GM20000 (cell line): Measurements from ENCODE around the gene MAP3K5.

ENCODE experiments used
- DNase-seq: peaks from one replicate; pipeline ENCODE4 v3.0.0; 2012; ENCODE audit warnings: low spot score
- TF ChIP-seq, protein P1 (sequence below): IDR thresholded peaks from 2 replicates; pipeline ENCODE4 v1.5.1; 2012; ENCODE audit warnings: mild to moderate bottlenecking, control low read depth; ENCODE audit errors: extremely low read depth, missing control alignments

The MAP3K5 gene

DNA sequence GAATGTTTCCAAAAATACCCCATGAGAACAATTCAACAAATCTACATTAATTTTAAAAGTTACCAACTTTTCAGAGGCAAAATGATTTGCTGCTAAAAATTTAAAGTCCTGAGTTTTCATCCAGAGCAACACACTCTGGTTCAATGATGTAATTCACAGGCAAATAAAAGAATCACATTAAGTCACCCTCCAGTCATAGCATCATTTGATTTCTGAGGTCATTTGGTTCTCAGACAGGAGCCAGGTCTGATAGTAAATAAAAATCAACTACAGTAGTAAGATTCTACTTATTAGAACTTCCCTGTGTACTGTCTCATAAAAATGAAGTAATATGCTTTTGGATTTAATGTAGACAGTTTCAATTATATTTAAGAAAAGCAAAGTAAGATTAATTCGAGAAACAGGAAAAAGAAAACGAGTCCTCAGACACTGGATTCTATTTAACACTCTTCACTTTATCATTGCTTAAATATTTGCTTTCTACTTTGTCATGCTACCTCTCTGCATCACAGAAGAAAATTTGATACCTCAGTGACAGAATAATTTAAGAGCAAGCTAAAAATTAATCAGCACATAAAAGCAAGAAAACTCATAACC, 267.8 kb downstream of the MAP3K5 start:
- TF ChIP-seq, protein P1, sequence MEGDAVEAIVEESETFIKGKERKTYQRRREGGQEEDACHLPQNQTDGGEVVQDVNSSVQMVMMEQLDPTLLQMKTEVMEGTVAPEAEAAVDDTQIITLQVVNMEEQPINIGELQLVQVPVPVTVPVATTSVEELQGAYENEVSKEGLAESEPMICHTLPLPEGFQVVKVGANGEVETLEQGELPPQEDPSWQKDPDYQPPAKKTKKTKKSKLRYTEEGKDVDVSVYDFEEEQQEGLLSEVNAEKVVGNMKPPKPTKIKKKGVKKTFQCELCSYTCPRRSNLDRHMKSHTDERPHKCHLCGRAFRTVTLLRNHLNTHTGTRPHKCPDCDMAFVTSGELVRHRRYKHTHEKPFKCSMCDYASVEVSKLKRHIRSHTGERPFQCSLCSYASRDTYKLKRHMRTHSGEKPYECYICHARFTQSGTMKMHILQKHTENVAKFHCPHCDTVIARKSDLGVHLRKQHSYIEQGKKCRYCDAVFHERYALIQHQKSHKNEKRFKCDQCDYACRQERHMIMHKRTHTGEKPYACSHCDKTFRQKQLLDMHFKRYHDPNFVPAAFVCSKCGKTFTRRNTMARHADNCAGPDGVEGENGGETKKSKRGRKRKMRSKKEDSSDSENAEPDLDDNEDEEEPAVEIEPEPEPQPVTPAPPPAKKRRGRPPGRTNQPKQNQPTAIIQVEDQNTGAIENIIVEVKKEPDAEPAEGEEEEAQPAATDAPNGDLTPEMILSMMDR, result no peak
- DNase-seq, result no peak

DNA sequence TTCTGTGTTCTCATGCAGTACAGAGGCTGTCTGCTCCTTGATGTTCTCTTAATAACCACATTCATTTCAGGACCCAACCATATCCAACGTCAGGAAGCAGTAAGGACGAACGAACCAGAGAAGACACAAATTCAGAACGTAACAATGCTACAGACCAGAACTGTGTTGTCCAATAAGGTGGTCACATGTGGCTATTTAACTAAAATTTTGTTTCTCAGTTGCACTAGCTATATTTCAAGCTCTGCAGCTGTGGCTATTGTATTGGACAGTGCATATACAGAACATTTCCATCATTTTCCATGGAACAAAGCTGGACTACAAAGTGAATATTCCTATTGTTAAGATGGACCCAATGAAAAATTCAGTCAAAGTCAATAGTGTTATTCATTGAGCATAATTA, 269.1 kb downstream of the MAP3K5 start:
- TF ChIP-seq, protein P1, result no peak
- no peak for DNase-seq

DNA sequence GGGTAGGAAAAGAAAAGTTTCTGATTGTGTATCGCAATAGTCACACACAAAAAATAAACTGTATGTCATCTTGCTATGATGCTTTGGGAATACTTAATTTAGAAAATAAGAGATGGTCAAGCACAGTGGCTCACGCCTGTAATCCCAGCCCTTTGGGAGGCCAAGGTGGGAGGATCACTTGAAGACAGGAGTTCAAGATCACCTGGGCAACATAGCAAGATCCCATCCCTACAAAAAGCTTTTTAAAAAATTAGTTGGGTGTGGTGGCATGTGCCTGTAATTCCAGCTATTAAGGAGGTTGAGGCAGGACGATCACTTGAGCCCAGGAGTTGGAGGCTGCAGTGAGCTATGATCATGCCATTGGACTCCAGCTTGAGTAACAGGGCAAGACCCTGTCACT, 269.6 kb downstream of the MAP3K5 start:
- TF ChIP-seq, protein P1, result no peak
- DNase-seq, result no peak

DNA sequence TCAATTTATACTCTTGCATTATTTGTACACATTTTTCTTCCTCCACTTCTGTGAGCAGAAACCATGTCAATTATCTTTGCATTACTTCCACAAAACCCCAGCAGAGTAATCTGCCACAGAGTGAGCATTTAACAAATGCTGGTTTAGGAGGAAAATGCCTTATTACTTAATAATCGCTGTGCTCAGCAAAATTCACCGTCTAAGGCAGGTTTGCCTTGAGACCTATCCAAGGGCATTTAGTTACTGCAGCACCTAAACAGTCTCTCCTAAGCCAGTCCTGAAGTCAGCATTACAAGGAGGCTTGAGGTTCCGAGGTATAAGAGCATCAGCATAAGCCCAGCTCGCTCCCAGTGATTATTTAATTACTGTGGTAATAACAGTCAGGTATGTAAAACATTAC, 270.4 kb downstream of the MAP3K5 start:
- TF ChIP-seq, protein P1, result no peak
- no peak for DNase-seq

DNA sequence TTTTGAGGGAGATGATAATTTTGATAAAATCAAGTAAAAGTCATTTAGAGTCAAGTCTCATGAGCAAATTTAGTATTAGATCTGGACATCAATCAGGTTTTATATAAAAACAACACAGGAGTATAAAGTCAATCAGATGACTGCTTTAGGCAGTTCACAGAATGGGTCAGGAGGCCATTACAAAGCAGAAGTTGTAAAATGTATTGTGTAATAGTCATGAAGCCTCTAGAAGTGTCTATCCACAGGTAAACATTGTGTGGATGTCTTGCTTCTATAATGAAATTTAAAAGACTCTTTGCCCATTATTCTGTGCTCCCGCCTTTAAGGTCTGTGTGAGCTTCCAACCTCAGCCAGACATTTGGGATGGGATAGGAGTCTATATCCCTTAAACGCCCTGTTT, 270.9 kb downstream of the MAP3K5 start:
- TF ChIP-seq, protein P1, result no peak

DNA sequence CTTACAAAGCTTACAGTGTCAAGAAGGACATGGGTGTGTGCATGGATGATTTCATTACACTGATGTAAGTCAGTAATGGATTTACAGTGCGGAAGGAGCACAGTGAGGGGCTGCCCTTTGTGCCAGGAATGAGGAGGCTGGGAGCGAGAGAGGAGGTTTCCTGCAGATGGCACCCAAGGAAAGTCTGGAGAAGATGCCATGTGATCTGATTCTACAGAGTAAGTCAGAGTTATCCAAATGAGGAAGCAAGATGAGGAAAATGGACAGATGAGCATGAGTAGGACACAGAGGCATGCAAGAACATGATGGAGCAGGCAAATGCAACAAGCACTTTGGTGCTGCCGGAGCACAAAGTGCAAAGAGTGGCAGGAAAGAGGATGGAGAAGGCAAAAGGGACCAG, 271.8 kb downstream of the MAP3K5 start:
- TF ChIP-seq, protein P1, result no peak
- DNase-seq, result no peak

More for the DNA sequence above, 270.9 kb downstream of the MAP3K5 start:
- DNase-seq, result no peak

DNA sequence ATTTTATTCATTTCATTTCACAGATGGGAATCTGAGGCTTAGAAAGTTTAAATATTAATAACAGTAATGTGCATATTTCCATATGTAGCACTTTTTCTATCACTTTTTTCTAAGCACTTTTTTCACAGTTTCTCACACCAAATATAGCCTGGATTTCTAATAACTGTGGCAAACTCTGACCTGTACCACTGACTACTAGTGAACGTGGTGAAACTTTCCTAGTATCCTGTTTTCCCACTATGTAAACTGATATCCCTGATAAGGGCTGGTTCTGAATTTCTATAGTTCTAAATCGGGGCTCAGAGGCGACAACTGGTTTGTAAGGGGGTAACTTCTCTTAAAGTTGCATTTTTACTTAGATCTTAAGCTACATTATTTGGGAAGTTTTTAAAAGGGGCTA, 274.7 kb downstream of the MAP3K5 start:
- DNase-seq, result no peak
- TF ChIP-seq, protein P1, result no peak

DNA sequence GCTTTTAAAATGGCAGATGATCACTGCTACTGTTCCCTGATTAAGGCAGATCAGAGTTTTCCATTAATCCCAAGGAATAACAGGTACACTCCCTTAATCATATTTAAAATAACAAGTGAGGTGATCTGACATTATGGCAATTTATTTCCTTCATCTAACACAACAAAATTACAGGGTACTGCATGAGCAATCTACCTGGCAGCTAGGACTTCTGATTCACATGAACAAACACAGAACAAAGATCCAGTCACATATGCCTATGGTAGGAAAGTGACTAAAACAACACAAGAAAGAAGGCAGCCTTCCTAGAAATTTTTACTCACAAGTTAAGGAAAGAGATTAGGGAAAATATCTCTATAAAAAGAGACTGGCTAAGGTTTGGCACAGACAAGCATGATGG, 275.3 kb downstream of the MAP3K5 start:
- no peak for DNase-seq

More for the DNA sequence above, 275.3 kb downstream of the MAP3K5 start:
- TF ChIP-seq, protein P1, result no peak
